GM19193 (cell line): ENCODE results near the gene GTF3C4.

Source experiments
- POLR2A ChIP-seq: IDR thresholded peaks from 4 replicates; pipeline ENCODE4 v1.6.1; 2011; ENCODE audit not compliant: insufficient read depth, insufficient read length; ENCODE audit errors: extremely low read depth

GTF3C4 gene

DNA sequence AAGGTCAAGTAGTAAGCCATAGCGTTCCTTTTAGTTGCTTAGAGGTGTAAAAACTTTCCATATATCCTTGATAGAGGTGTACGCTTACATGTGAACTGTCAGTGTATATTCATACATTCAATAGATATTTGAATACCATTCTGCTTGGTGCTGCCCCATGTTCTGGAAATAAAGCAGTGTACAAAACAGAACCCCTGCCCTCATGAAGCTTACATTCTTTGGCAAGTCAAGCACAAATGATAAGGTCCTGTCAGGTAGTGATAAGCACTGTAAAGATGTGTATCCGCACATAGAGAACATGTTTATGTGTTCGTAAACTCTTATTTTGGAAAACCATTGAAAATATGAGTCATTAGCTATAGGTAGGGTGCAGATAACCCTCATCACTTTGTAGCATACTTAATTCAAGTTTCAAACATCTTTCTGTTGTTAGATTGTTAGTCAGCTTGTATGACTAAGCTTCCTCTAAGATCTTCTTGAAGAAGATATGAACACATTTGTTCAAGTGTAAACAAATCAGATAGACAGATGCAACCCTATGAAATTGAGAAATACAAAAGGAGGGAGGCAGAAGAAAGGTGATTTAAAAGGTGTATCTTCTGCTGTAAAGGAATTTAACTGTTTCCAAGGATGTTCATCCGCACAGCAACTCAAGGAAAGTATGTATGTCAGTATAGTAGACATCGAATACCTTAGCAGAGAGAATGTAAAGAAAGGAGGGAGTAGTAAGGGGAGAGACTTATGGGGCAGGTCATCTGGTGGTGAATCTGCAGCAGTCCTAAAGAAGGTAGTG, 1.6 kb downstream of the GTF3C4 start:
- TF ChIP-seq POLR2A = no peak

DNA sequence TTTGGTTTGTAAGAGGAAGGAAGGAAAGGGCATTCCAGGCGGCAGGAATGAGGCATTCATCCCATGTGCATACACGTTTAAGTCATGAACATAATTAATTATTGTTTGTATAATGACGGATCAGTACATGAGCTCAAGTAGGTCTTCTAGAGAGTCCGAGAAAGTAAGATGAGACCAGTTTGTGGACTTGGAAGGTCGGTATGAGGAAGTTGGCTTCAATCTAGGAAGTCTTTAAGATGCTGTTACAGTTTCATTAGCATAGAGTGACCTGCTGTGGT, 2.1 kb downstream of the GTF3C4 start:
- no peak for TF ChIP-seq POLR2A

DNA sequence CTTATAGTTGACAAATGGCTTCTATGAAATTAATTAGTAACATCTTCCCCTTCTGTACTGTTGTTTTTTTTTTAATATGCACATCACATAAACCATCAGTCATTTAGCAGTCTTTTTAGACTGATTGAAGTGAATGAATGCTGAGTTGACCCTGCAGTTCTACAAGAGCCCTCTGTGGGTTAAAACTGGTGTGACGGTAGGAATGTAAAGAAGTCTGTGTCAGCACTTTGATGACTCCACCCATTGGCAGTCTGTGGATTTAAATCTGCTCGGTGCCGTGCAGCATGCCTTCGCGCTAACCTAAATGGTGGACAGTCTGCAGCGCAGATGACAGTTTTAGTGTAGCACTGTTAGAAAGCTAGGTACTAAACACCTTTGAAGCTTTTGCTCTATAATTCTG, 3.1 kb downstream of the GTF3C4 start:
- TF ChIP-seq POLR2A = no peak

DNA sequence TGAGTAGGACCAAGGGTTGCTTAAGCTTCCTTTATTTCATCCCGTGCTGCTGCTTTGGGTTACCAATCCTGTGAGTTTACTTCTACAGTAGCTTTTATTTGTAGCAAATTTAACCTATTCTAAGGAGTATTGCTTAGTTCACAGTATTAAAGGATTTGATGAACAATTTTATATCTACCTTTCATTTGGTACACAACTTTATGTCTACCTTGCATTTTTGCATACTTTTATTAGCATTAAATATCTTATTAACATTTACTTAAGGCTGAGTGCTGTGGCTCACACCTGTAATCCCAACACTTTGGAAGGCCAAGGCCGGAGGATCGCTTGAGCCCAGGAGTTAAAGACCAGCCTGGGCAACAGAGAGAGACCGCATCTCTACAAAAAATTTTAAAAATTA, 4.2 kb downstream of the GTF3C4 start:
- TF ChIP-seq POLR2A = no peak

DNA sequence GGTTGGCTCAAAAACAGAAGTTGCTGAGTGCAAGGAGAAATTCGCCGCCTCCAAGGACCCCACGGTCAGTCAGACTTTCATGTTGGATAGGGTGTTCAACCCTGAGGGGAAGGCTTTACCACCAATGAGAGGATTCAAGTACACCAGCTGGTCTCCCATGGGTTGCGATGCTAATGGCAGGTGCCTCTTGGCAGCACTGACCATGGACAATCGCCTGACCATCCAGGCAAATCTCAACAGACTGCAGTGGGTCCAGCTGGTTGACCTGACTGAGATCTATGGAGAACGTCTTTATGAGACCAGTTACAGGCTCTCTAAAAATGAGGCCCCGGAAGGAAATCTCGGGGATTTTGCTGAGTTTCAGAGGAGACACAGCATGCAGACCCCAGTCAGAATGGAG, 7.7 kb downstream of the GTF3C4 start:
- no peak for TF ChIP-seq POLR2A

DNA sequence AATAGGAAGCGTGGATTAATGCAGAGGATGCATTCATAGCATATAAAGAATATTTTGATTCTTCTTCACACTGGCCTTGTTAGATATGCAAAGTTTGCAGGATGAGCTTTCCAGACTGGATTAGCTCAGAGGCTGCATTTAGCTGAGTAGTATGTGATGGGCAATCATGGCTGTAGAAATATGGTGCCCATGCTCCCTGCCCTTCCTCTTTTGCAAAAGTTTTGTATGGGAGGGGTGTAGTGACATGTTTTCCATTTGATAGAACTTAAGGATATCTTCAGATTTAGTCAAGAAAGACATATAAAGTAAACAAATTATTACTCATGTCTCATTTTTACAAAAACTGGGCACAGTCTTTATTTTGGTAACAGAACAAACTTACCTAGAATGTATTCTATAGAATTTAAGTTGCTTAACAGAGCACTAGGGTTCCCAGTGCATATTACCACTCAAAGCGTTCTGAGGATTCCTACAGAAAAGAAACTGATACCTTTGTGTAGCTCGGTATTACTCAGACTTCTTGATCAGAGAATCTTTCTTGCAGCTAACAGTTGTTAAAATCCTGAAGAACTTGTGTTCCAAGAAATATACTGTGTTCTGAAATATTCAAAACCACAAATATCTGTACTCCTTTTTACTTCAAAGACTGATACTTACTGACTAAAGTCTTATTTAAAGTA, 9.8 kb downstream of the GTF3C4 start:
- TF ChIP-seq POLR2A = no peak

DNA sequence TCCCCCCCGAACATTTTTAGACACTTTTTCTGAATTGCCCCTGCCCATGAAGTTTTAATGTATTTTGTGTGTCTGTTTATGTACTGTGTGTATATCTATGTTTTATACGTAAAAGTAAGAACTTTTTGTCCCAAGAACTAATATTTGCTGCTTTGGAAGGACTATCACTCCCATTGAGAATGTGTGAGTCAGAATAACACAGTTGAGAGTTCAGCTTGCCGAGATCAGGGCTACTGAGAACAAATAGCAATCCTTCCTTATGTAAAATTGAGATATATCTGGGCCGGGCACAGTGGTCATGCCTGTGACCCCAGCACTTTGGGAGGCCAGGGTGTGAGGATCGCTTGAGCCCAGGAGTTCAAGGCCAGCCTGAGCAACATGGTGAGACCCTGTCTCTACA, 11.3 kb downstream of the GTF3C4 start:
- TF ChIP-seq POLR2A = no peak

DNA sequence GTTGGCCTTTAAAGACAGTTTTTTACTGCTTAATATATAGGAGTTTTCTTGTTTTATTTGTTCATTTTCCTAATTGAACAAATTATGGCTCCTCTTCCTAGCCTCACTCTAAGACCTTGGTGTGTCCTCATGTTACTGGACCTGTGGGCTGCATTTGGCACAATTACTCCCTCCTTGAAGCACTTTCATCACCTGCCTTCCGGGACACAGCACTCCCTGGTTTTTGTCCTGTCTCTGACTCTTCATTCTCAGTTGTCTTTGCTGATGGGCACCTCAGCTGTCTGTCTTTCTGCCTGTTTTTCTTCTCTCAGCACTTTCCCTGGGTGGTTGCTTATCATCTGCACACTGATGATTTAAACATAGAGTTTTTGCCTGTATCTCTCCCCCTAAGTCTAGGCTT, 13.6 kb downstream of the GTF3C4 start:
- TF ChIP-seq POLR2A = no peak

DNA sequence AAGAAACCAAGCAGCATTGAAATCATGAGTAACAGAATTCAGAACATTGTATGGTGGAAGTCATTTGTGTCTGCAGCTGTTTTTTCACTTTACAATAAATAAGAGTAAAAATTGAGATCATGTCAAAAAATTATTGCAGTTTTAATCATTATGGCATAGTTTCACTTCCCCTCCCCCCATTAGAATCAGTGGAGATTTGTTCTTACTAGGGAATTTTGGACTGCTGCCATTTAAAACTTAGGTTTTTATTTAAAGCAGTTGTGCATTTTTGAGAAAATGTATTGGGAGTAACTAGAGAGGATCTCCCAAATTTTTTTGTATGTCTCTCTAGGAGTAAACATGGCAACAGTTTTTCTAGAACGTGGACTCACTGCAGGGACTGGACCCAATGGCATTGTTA, 20.4 kb downstream of the GTF3C4 start:
- TF ChIP-seq POLR2A = no peak

DNA sequence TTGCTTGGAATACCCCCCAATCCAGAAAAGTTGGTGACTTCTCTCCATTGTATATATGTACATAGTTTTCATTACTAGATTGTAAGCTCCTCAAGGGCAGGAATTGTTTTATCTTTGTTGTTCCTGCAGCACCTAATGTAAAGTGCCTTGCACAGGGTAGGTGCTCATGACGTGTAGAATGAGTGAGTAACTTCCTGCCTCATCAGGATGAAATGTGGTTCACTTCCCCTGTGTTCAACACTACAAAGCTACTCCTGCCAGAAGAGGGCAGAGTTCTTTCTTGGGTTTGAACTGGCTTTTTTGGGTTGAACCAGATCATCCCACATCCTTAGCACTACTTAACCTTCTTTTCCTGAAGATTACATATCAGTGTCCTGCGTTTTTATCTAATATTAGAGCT, 23.9 kb downstream of the GTF3C4 start:
- TF ChIP-seq POLR2A = no peak

DNA sequence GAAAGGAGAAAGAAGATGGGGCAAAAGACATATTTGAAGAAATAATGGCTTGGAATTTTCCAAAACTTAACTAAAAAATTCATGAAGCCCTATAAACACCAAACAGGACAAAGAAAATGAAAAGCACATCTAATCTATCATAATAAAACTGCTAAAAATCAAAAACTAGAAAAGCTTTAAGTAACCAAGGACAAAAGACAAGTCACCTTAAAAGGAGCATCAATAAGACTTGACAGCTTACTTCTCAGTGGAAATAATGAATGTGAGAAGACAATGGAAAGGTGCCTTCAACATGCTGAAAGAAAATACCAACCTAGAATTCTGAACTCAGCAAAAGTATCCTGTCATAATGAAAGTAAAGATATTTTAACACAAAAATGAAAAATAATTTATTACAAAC, 27.0 kb downstream of the GTF3C4 start:
- no peak for TF ChIP-seq POLR2A

DNA sequence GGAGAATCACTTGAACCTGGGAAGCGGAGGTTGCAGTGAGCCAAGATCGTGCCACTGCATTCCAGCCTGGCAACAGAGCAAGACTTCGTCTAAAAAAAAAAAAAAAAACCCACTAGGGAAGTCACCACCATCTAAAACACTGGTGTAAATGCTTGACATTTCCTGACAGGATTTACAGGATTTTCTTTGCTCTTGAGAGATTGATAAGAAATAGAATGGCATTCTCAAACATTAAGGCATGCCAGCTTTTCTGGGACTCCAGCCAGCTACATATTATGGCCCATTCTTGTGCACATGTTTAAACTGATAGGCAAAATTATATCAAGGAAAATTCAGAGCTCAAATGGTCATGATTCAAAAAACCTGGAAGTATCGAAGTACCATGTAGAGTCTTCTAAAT, 28.7 kb downstream of the GTF3C4 start:
- TF ChIP-seq POLR2A = no peak

DNA sequence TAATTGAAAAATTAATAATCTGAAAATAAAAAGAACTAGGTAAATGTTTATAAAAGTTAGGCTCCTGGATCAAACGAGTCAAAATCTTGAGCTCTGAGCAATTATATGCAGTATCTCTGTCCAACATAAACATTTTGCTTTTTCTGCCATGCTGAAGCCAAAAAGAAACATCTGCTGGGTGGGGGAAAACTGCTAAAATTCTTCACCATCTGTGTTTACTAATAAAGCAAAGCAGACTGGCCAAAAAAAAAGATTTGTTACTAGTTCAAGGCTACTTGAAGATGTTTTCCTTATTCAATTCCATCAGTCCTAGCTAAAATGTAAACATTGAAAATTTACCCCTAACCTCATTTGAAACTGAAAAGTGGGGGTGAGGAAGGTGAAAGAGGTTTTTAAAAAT, 29.7 kb downstream of the GTF3C4 start:
- TF ChIP-seq POLR2A = no peak

DNA sequence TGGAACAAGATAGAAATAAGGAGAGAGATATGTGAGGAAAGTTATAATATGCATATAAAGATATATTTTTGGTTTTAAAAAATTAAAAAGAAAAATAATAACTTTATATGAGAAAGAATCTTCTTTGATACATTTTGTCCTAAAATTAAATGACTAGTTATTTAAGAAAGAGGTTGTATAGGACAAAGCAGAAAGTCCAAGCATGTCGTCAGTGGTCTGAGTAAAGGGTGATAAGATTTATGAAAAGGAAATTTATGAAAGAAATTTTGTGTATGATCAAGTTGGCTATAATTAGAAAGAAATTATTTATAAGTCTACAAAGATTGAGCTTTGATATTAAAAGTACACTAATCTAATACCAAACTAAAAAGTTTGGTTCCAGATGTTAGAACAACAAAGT, 32.0 kb downstream of the GTF3C4 start:
- TF ChIP-seq POLR2A = no peak

DNA sequence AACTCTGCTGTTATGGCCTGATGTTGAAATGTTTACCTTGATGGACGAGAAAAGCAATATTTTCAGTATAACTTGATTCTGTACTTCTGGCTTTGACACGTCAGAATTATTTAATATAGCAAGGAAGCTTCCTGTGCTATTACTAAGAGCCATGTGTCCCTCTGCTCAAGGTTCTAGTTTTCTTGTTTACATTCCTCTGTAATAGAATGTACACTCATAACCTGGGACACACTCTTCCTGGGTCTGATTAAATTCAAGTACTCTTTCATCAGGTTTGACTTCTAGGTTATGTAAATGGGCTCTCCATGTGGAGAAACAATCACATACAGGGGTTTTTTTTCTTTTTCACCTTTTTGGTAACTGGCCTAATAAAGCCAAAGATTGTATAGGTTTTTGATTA, 33.1 kb downstream of the GTF3C4 start:
- TF ChIP-seq POLR2A = no peak

DNA sequence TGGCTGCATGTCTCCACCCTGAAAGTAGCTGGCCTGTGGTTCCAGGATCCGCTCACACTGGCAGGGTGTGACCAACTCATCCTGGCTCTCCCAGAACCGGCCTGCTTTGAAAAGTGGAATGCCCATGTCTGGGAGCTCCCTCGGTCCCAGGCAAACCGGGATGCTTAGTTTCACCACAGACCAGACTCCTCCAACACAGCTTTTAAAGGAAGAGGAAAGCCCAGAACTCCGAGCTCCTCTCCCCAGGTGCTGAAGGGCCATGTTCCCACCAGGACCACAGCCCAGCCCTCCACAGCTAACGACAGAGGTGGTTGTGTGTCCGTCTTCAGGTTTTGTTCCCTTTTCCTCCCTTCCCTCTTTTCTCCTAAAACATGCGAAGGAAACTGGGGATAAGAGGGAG, 38.0 kb downstream of the GTF3C4 start:
- no peak for TF ChIP-seq POLR2A
